Activated B cell treated with CpG ODN at 0.5 μM for 24 hours (primary cell): Measurements from ENCODE around the gene PGF. TPM values are rescaled to one million over a fixed set of nuclear protein-coding genes. Genes with fewer than 3 reads are reported as not detected.

Source experiments
- ATAC-seq: fragments of 200-7000 bp; cut with Tn5 transposase; one replicate; pipeline ENCODE4 v1.10.0; 2021; ENCODE audit warnings: low read depth, mild to moderate bottlenecking, moderate library complexity
- CTCF ChIA-PET: fragments of 350-600 bp; sonication (Branson Sonifier 250); formaldehyde crosslinking; loops from one replicate; lab custom pipeline; 2021; ENCODE audit warnings: antibody characterized with exemption; lab: Charles Lee
- POLR2A ChIA-PET: fragments of 350-600 bp; sonication (Branson Sonifier 250); formaldehyde crosslinking; loops from one replicate; lab custom pipeline; 2021; ENCODE audit warnings: antibody characterized with exemption; lab: Charles Lee
- DNase-seq: peaks from one replicate; pipeline ENCODE4 v3.0.0; 2022
- H3K27ac Mint-ChIP-seq: one replicate; pipeline ENCODE4 v1.8.0; 2020; ENCODE audit warnings: mixed read lengths
- H3K27me3 Mint-ChIP-seq: one replicate; pipeline ENCODE4 v1.8.0; 2021; ENCODE audit warnings: mixed read lengths
- H3K36me3 Mint-ChIP-seq: one replicate; pipeline ENCODE4 v1.8.0; 2021; ENCODE audit warnings: low read depth, mixed read lengths
- H3K4me1 Mint-ChIP-seq: one replicate; pipeline ENCODE4 v1.8.0; 2021; ENCODE audit warnings: mixed read lengths
- H3K4me3 Mint-ChIP-seq: one replicate; pipeline ENCODE4 v1.8.0; 2020; ENCODE audit warnings: mild to moderate bottlenecking, mixed read lengths
- H3K9me3 Mint-ChIP-seq: one replicate; pipeline ENCODE4 v1.8.0; 2020; ENCODE audit warnings: mixed read lengths
- CTCF ChIP-seq: fragments of 200-600 bp; IDR thresholded peaks from one replicate; pipeline ENCODE4 v1.8.0; 2022; ENCODE audit warnings: antibody characterized with exemption, mild to moderate bottlenecking
- intact Hi-C: fragments of 100-400 bp; cut with micrococcal nuclease; formaldehyde crosslinking; loops from one replicate; pipeline ENCODE4 v1.15.1; 2024
- total RNA-seq: library from RNA; stranded (reverse); gene quantifications from 2 replicates; pipeline ENCODE4 v1.2.3, GENCODE V29; 2022

PGF gene
- total RNA-seq, 1 donor from 2014 or later: not detected

DNA sequence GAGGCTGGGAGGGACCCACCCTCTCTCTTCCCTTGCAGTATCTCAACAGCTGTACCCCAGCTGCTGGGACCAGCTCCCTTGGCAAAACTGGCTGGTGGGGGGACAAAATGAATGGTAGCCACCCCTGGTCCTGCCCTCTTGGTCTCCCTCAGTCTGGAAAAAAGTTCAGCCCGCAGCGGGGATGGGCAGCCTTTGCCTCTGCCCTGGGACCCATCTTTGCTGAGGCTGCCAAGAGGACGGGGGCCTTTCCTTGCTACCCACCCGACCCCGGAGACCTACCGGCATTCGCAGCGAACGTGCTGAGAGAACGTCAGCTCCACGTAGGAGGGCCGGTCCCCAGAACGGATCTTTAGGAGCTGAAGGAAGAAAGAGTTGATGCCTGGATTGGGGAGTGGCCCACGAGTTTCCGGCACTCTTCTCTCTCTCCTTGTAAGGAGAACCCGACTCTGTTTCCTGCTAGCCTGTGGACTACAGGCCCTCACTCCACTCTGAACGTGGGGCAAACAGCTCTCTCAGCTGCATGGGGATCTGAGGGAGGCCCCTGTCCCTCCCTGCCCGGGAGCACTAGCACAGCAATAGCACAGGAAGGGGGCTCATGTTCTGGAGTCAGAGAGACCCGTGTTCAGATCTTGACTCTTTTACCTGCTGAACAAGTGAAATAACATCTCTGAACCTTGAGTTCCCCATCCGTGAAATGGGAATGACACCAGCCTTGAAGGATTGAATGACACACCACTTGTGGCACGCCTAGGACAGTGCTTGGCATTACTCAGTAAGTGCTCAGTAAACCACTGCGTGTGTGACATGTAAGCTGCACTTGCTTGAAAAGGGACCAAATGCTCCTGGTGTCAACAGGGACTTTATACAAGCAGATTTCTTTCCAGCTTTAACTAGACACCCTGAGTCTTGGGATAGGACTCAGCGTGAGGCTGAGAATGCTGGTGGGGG lies 6.9 kb downstream of the PGF start:
- ATAC-seq (no peak), DNase-seq (no peak)
- POLR2A ChIA-PET: no interaction called here
- H3K27ac Mint-ChIP-seq: no peak overlapping the region
- intact Hi-C loops: loop anchor here (5.0 to 10.0 kb wide), 3 partner anchors 86 to 454 kb away; partner anchors contain the start of genes ISCA2 and NPC2
- no peak for TF ChIP-seq CTCF
- peaks cover 7% of the 10 kb centered on the region for H3K27me3 Mint-ChIP-seq
- H3K4me1 Mint-ChIP-seq: peaks cover 11% of the 10 kb centered on the region
- no peaks in the 10 kb centered on the region for H3K9me3 Mint-ChIP-seq
- H3K36me3 Mint-ChIP-seq: no peaks in the 10 kb centered on the region
- H3K4me3 Mint-ChIP-seq: no peak overlapping the region
- CTCF ChIA-PET: interaction anchor here (1.4 to 4.2 kb wide), 3 partner anchors 36 to 140 kb away, joined by 3 to 26 read pairs (median 7); no protein-coding TSS in a partner anchor

DNA sequence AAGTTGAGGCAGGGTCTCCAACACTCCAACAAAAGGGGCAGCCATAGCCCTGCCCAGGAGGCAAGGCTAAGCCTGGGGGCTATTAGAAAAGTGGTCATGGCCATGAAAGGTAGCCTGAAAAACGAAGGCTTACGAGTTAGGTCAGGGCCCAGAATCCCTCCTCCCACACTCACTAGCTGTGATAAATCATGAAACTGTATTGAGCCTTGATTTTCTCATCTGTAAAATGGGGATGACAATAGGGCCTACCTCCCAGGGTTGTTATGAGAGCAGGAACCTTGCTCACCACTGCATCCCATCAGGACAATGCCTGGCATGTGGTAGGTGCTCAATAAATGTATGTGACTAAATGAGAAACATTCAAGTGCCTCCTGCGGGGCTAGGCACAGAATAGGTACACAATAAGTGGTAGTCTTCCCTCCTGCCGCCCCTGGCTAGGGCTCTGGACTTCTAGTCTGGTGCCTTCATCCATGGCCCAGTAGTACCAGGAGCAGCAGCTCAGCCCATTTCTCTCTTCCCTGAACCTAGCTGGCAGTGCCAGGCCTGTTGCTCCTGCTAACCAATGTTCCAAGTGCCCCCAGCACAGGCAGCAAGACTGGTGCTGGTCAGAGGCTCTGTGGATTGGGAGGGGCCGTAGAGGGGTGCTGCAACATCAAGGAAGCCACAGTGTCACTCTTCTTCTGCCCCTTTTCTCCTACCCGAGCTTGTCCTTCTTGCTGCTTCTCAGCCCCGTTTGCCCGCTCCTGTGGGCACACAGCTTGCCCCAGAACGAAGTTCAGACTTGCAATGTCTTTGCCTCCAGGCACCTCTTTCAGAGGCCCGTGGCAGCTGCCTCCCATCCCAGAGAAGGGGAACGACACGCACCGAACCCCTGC lies 7.8 kb downstream of the PGF start:
- ATAC-seq: no peak
- no peak for DNase-seq
- CTCF ChIA-PET: interaction anchor here (0.6 to 4.2 kb wide), 4 partner anchors 37 to 140 kb away, joined by 3 to 26 read pairs (median 5); no protein-coding TSS in a partner anchor
- intact Hi-C loops: loop anchor here (2.0 to 10.0 kb wide), 4 partner anchors 15 to 453 kb away; partner anchors contain the start of genes ISCA2 and NPC2
- Mint-ChIP-seq H3K27ac (no peak overlapping the region), H3K4me1 (peaks cover 19% of the 10 kb centered on the region), H3K4me3 (no peak overlapping the region), H3K9me3 (no peaks in the 10 kb centered on the region), H3K36me3 (no peaks in the 10 kb centered on the region), H3K27me3 (peaks cover 5% of the 10 kb centered on the region)
- POLR2A ChIA-PET: no interaction called here
- no peak for TF ChIP-seq CTCF

DNA sequence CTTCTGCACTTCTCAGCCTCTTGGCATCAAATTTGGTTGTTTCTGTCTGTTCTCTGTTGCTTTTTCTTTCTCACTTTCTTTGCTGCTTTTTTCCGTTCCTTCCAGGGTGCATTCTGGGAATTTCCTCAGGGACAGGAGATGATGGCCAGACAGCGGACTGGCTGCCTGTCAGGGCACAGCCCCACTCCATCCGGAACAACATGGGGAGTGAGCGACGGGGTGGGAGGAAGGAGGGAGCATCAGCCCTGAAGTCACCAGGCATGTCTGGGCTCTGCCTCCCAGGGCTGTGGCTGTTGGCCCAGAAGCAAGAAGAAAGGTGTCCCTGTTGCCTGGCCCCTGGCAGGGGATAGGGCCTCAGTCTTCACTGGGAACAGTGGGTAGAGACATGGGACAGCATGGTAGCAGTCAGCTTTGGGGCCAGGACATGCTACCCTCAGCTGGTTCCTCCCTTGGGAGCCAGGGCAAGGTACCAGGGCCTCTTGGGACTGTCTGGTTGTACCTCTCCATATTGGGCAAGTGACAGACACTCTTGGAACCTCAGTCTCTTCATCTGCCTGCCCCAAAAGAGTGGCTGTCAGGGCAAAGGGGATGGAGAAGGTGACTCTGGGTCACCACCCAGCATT lies 8.6 kb downstream of the PGF start:
- DNase-seq (no peak), ATAC-seq (peak; percentile 26)
- Mint-ChIP-seq H3K9me3 (no peaks in the 10 kb centered on the region), H3K4me1 (peaks cover 27% of the 10 kb centered on the region), H3K27ac (no peak overlapping the region), H3K4me3 (peak overlapping the region; percentile 58), H3K27me3 (peaks cover 2% of the 10 kb centered on the region), H3K36me3 (no peaks in the 10 kb centered on the region)
- ChIA-PET POLR2A (interaction anchor here (1.8 kb wide), 1 partner anchor 24 kb away, joined by 7 read pairs; the partner anchor contains the start of gene RPS6KL1), CTCF (interaction anchor here (0.6 to 4.2 kb wide), 6 partner anchors 10 to 141 kb away, joined by 3 to 26 read pairs (median 6); partner anchors contain the start of gene EIF2B2)
- intact Hi-C loops: loop anchor here (1.0 to 10.0 kb wide), 6 partner anchors 16 to 452 kb away; partner anchors contain the start of genes EIF2B2, ISCA2 and NPC2
- TF ChIP-seq CTCF: no peak

DNA sequence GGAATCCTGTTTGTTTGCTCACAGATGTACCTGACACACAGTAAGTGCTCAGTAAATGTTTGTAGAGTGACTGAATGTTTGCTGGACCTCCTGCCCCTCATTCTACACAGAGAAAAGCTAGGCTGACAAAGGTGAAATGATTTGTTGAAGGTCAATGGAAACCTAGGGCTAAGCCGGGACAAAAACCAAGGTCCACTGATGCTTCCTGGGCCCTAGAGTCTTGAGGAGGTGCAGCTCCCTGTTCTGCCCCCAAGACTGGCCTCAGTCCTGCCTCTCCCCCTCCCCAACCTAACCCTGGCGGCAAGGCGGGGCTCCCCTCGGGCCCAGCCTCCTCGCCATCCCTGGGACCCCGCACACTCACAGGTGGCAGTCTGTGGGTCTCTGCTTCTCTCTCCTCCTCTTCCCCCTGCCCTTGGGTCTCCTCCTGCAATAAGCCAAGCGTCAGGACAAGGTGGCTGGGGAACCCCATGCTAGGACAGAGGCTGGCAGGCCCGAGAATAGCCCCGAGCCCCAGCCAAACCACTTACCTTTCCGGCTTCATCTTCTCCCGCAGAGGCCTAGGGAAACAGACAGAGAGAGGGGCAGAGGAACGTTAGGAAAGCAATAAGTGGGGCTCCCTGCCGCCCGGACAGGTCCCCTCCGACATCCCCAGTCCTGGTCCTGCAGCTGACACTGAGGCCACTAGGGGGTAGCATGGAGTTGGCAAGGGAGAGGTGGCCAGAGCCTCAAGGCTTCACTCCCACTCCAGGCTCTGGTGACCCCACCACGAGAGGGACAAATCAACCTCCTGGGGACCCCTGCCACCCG lies 9.3 kb downstream of the PGF start:
- intact Hi-C loops: loop anchor here (1.0 to 10.0 kb wide), 6 partner anchors 17 to 451 kb away; partner anchors contain the start of genes EIF2B2, ISCA2 and NPC2
- Mint-ChIP-seq H3K4me1 (peaks cover 34% of the 10 kb centered on the region), H3K9me3 (no peaks in the 10 kb centered on the region), H3K27ac (peak overlapping the region; percentile 46), H3K4me3 (no peak overlapping the region), H3K27me3 (peaks cover 2% of the 10 kb centered on the region), H3K36me3 (no peaks in the 10 kb centered on the region)
- DNase-seq (peak; percentile 61), ATAC-seq (peak; percentile 67)
- no peak for TF ChIP-seq CTCF
- POLR2A ChIA-PET: interaction anchor here (1.8 kb wide), 1 partner anchor 23 kb away, joined by 7 read pairs; the partner anchor contains the start of gene RPS6KL1
- CTCF ChIA-PET: interaction anchor here (1.1 to 4.2 kb wide), 9 partner anchors 10 to 142 kb away, joined by 3 to 26 read pairs (median 5); partner anchors contain the start of genes EIF2B2 and RPS6KL1
